DMS114 treated with DMSO at 0.1 percent for 48 hours (cell line): ENCODE data around the gene FLYWCH1.

Experiments used
- DNase-seq: peaks from one replicate; lab custom pipeline; 2025; ENCODE audit not compliant: unreplicated experiment; lab: John Stamatoyannopoulos, UW

Gene FLYWCH1

DNA sequence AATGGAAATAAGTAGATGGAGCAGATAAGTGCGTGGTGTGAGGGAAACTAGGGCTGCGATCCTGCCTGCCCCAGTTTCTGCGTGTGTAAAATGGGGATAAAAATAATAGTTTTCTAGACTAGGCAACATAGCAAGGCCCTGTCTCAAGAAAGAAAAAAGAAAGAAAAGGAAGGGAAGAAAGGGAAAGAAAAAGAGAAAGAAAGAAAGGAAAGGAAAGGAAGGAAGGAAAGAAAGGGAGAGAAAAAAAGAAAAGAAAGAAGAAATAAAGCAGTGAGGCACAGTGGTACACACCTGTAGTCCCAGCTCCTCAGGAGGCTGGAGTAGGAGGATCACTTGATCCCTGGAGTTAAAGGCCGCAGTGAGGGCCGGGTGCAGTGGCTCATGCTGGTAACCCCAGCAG is 70.7 kb downstream of the FLYWCH1 start:
- DNase-seq, result no peak

DNA sequence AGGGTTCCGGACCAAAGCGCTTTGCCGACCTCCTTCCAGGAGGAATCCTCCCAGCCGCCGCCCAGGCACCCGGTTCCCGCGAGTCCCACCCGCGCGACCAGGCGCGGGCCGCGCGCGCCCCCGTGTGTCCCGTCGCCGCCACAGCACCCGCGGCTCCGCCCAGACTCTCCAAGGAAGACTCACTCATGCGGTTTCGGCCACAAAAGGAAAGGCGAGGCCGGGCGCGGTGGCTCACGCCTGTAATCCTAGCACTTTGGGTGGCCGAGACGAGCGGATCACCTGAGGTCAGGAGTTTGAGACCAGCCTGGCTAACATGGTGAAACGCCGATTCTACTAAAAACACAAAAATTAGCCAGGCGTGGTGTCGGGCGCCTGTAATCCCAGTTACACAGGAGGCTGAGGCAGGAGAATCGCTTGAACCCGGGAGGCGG is 72.0 kb downstream of the FLYWCH1 start:
- DNase-seq, result peak; percentile 57

DNA sequence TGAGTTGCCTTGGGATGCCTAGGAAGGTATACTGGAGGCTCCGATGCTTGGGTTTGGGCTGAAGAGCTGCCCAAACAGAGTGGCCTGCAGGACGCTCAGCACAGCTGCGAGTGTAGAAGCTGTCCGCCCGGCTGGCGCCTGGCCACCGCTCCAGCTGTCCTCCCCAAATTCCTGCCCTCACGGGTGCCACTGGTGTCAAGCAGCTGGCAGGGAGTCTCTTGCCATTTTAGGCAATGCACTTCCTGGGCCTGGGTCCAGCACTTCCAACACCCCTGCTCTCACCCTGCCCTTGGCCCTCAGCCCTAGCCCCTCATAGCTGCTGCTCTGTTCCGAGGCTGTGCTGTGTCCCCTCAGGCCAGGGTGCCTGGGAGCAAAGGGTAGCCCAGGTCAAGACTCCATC is 73.7 kb downstream of the FLYWCH1 start:
- no peak for DNase-seq

DNA sequence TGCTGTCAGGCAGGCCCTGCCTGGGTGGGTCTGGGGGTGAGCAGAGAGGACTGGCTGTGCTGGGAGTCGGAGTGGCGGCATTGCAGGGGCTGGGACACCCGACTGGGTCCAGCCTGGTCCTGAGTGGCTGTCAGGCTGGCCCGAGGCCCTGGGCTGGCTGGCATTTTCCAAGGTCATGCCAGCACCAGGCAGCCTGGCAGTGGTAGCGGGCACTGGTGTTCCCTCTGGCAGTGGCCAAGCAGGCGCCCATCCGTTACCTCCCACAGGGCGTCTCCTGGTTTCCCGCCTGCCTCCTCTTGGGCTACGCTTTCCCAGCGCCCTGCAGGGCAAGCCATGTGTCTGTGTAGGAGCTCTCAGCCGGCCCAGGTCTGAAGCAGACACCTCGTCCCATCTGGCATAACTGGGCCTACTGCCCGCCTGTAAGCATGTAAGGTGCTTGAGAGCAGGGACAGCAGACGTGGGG is 74.2 kb downstream of the FLYWCH1 start:
- no peak for DNase-seq

DNA sequence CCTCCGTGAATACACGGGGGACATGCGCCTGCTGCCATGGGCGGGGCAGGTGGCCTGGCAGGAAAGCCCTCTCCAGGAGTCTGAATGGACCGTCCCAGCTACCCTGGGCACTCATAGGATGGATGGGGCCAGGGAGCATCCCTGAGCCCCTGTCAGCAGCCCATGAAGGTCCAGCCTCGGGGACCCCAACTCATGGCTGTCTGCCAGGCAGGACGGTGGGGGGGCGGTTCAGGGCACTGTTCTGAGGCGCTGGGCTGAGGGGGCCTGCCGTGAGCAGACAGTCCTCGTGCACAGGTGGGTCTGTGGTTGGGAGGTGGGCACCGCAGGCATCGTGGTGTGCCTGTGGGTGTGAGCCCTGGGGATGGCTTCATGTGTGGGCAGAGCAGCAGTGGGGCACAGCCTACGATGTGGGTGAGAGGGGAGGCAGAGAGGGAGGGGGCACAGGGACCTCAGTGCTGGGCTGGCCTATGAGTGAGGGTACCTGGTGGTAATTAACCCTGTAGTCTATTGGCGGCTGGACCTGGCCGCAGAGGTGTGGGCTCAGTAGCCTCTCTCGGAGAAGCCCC is 75.0 kb downstream of the FLYWCH1 start:
- no peak for DNase-seq

DNA sequence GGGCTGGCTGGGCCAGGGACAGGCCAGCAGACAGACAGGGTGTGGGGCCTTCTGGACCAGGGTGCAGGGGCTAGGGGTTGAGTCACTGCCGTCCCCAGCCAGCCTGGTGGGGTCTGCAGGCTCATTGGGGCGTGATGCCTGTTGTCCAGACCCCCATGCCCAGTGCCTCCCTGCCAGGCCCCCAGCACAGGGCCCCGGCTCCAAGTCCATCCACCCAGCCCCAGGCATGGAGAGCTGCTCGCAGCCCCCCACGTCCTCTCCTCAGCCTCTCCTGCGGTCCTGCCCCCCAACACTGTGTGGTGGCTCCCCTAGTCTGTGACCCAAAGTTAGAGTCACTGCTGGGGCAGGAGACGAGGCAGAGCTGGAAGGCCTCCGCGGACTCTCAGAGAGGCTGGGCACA is 75.6 kb downstream of the FLYWCH1 start:
- DNase-seq, result no peak

DNA sequence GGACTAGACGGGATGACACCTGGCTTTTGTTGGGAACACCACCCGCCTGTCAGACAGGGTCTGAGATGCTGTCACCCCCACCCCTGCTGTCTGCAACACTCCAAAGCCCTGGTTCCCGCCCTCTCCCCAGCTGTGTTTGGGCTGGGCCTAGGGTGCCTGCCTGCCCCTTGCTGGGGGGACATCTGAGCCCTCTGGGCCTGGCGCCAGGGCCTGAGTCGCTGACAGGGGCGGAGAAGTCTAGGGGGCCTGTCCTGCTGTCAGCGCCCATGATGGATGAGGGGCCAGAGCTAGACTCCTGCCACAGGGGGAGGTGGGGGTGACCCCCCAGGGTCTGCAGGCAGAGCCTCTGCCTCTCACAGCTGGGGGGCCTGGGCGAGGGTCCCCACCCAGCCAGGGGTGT is 76.1 kb downstream of the FLYWCH1 start:
- no peak for DNase-seq

DNA sequence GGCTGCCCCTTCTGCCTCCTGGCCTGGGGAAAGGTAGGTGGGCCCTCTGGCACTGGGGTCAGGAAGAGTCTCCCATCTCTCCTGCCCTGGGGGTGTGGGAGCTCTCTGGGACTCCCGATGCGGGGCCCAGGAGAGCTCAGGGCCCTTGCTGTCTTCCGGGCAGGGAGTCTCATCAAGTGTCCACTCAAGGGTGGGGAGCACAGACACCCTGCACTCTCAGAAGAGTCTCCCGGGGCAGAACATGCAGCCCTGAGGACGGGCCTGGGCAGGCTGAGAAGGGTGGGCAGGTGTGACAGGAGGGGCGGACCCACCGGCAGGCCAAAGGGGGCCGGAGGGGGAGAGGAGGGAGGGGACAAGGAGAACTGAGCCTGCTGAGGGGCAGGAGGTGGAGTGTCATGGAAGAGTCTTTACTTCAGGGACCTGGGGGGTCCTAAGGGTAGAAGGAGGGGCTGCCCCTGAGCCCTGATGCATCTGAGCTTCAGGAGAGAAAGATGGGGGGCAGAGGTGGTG is 76.9 kb downstream of the FLYWCH1 start:
- no peak for DNase-seq

DNA sequence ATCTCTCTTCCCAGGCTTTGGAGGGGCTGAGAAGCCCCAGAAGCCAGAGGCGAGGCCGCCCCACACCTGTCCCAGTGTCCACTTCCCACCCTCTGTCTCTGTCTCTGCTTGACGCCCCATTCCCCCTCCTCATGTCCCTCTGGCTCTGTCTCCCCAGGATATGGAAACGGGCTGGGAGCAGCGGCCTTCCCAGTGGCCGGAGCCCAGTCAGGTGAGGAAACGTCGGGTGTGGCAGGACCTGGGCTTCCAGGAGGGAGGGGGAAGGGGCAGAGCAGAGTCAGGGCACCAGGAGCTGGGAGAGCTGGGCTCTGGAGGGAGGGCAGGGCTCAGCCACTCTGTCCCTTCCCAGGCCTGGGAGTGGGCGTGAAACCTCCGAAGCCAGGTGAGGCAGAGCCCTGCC is 79.2 kb downstream of the FLYWCH1 start:
- DNase-seq, result no peak

DNA sequence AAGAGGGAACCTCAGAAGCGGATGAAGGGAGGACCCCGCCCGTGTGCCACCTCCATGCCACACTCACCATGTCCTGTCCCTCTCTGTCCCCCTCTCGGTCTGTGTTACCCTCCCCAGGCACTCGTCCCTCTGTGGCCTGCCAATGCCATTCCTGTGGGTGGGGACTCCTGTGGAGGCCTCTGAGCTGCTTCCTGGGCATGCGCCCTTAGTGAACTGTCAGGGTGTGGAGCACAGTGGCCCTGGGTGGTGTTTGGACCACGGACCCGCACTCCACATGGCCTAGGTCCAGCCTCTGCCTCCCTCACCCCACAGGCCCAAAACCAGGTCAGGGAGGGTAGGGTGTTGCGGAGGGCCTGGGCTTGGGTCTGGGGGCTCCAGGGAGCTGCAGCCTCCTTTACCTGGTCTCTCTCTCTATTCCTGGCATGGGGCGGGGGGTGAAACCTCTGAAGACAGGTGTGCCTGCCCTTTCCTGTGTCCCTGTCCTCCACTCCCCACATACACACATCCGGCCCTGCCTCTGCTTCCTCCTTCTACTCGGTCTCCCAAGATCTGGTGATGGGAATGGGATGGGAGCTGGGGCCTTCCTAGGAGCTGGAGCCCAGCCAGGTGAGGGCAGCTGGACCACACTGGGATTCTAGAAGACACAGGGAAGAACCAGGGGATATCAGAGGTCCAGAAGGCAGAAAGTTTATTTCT is 80.0 kb downstream of the FLYWCH1 start:
- DNase-seq, result no peak

DNA sequence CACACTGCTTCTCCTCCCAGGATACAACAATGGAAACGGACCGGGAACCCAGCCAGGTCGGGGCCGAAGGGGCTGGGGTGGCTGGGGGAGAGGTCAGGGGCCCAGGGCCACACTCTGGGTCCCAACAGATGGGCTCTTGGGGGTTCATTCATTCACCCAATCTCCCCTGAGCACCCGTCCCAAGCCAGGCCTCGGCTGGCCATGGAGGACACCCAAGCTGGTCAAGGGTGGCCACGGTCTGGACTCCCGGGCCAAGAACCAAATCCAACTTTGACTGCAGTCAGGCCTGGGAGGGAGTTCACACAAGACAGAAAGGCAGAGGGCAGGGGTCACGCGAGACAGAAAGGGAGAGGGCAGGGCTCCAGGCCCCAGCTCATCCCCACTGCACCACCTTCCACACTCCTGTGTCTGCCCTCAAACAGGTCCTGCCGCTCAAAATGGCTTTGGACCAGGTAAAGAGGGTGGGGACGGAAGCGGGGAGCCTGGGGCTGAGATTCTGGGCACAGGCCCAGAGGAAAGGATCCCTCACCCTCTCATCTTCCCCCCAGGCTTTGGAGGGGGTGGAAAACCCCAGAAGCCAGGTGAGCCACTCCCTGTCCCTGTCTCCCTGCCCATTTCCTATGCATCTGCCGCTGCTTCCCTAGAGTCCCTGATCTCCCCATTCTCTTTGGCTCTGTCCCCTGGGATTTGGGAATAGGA is 80.8 kb downstream of the FLYWCH1 start:
- no peak for DNase-seq

DNA sequence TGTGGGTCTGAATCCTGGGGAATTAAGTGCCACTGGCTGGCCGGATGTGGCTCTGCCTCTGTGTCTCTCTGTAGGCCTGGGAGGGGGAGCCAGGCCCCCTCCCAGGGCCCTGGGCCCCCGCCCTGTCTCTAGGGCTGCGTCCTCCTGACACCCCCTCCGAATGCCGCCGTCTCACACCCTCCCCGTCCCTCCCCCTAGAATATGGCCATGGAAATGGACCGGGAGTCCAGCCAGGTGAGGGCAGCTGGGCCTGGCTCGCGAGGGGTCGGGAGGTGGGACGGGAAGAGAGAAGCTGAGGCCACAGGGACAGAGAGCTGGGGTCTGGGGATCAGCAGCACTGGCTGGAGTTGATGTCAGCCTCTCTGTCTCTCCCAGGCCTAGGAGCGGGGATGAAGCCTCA is 84.6 kb downstream of the FLYWCH1 start:
- DNase-seq, result no peak

DNA sequence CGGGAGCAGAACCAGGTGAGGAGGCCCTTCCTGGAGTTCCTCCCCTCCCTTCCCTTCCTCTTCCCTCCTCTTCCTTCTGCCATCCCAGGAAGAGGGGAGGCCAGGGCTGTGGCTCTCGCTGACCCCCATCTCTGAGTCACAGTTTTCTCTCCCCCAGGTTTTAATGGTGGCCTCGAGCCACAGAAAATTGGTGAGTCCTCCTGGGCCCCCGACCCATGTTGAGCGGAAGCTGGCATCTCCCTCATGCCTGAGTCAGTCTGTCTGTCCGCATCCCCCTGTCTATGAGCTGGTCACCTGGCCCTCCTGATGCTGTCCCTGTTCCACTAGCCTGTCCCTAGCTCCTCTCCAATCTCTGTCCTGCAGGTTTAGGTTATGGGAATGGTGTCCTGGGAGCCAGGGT is 88.2 kb downstream of the FLYWCH1 start:
- DNase-seq, result no peak

DNA sequence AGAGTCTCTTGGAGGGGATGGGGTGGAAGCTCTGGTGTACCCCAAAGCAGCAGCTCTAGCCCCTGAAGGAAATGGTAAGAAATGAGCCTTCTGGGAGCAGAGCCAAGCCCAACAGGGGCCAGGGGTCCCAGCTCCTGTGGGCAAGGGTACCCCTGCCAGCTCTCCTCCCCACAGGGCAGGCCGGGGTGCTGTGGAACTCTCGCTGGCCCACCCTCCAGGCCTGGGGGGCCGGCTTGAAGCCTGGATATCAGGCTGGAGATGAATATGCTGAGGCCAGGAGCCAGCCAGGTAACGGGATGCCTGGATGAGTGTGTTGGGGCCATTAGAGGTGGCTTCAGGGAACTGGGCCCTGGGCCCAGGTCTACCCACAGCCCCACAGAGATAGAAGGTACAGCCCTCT is 88.8 kb downstream of the FLYWCH1 start:
- no peak for DNase-seq
